H9 (cell line): ENCODE data around the gene ACAP3. TPM values are rescaled to one million over a fixed set of nuclear protein-coding genes. Genes with fewer than 3 reads are reported as not detected.

Experiments used
- DNase-seq: peaks from one replicate; pipeline ENCODE4 v3.0.0-alpha.2; 2017
- H2AFZ ChIP-seq: one replicate; pipeline ENCODE4 v1.6.1; 2013; ENCODE audit warnings: mild to moderate bottlenecking, low read length, control low read depth, moderate library complexity
- H2AK5ac ChIP-seq: 2 replicates; pipeline ENCODE4 v1.6.1; 2013; ENCODE audit warnings: low read length, control low read depth, mixed read lengths; ENCODE audit not compliant: insufficient read length
- H2BK120ac ChIP-seq: one replicate; pipeline ENCODE4 v1.6.1; 2013; ENCODE audit warnings: low read depth, mild to moderate bottlenecking, low read length, control low read depth, inconsistent platforms; ENCODE audit not compliant: poor library complexity, severe bottlenecking
- H2BK12ac ChIP-seq: 2 replicates; pipeline ENCODE4 v1.6.1; 2013; ENCODE audit warnings: low read length, control low read depth, mixed read lengths, low read depth; ENCODE audit not compliant: insufficient read length
- H2BK15ac ChIP-seq: 2 replicates; pipeline ENCODE4 v1.6.1; 2013; ENCODE audit warnings: low read depth, low read length, control low read depth
- H2BK20ac ChIP-seq: one replicate; pipeline ENCODE4 v1.6.1; 2013; ENCODE audit warnings: low read depth, mild to moderate bottlenecking, low read length, control low read depth, inconsistent platforms; ENCODE audit not compliant: poor library complexity, severe bottlenecking
- H2BK5ac ChIP-seq: 2 replicates; pipeline ENCODE4 v1.6.1; 2013; ENCODE audit warnings: low read length, control low read depth, mixed read lengths; ENCODE audit not compliant: insufficient read length
- H3K14ac ChIP-seq: 2 replicates; pipeline ENCODE4 v1.6.1; 2013; ENCODE audit warnings: low read length, control low read depth; ENCODE audit not compliant: insufficient read depth
- H3K18ac ChIP-seq: 2 replicates; pipeline ENCODE4 v1.6.1; 2013; ENCODE audit warnings: low read depth, mild to moderate bottlenecking, mixed read lengths, low read length, control low read depth; ENCODE audit not compliant: insufficient read length
- H3K23ac ChIP-seq: 2 replicates; pipeline ENCODE4 v1.6.1; 2013; ENCODE audit warnings: low read length, control low read depth, mixed read lengths, low read depth; ENCODE audit not compliant: insufficient read length
- H3K23me2 ChIP-seq: 2 replicates; pipeline ENCODE4 v1.6.1; 2013; ENCODE audit warnings: low read depth, mild to moderate bottlenecking, mixed read lengths, low read length, control low read depth; ENCODE audit not compliant: insufficient read length, poor library complexity, severe bottlenecking
- H3K27ac ChIP-seq: 2 replicates; pipeline ENCODE4 v1.5.1; 2013; ENCODE audit warnings: low read length, control low read depth, mixed read lengths, low read depth; ENCODE audit not compliant: insufficient read length
- H3K27me3 ChIP-seq: 2 replicates; pipeline ENCODE4 v1.6.1; 2013; ENCODE audit warnings: low read length, control low read depth, inconsistent platforms; ENCODE audit not compliant: insufficient read depth
- H3K4ac ChIP-seq: 2 replicates; pipeline ENCODE4 v1.6.1; 2013; ENCODE audit warnings: low read depth, mild to moderate bottlenecking, control low read depth, inconsistent platforms, low read length, moderate library complexity
- H3K4me1 ChIP-seq: 2 replicates; pipeline ENCODE4 v1.6.1; 2013; ENCODE audit warnings: low read length, control low read depth, inconsistent platforms; ENCODE audit not compliant: insufficient read depth
- H3K4me2 ChIP-seq: 2 replicates; pipeline ENCODE4 v1.6.1; 2013; ENCODE audit warnings: low read length, control low read depth, mixed read lengths; ENCODE audit not compliant: insufficient read length, insufficient read depth
- H3K56ac ChIP-seq: 2 replicates; pipeline ENCODE4 v1.6.1; 2013; ENCODE audit warnings: low read depth, mild to moderate bottlenecking, mixed read lengths, low read length, control low read depth; ENCODE audit not compliant: insufficient read length
- H3K79me1 ChIP-seq: 2 replicates; pipeline ENCODE4 v1.6.1; 2013; ENCODE audit warnings: low read depth, mild to moderate bottlenecking, moderate library complexity, low read length, control low read depth, inconsistent platforms; ENCODE audit not compliant: insufficient read depth, poor library complexity, severe bottlenecking
- H3K79me2 ChIP-seq: 2 replicates; pipeline ENCODE4 v1.6.1; 2013; ENCODE audit warnings: low read length, control low read depth, inconsistent platforms; ENCODE audit not compliant: insufficient read depth
- H3K9ac ChIP-seq: 2 replicates; pipeline ENCODE4 v1.6.1; 2013; ENCODE audit warnings: low read length, control low read depth, mixed read lengths; ENCODE audit not compliant: insufficient read length; ENCODE audit errors: extremely low read depth
- H3K9me3 ChIP-seq: one replicate; pipeline ENCODE4 v1.6.1; 2013; ENCODE audit warnings: low read depth, low read length, inconsistent platforms; ENCODE audit not compliant: control insufficient read depth
- H3T11ph ChIP-seq: one replicate; pipeline ENCODE4 v1.6.1; 2013; ENCODE audit warnings: mild to moderate bottlenecking, low read length, control low read depth, inconsistent platforms
- H4K20me1 ChIP-seq: one replicate; pipeline ENCODE4 v1.6.1; 2013; ENCODE audit not compliant: control insufficient read depth, insufficient read length, insufficient read depth
- H4K5ac ChIP-seq: 2 replicates; pipeline ENCODE4 v1.6.1; 2013; ENCODE audit warnings: low read depth, mild to moderate bottlenecking, mixed read lengths, low read length, control low read depth; ENCODE audit not compliant: insufficient read length
- H4K8ac ChIP-seq: replicated peaks from 2 replicates; pipeline ENCODE4 v1.6.1; 2013; ENCODE audit warnings: low read length, control low read depth, mixed read lengths, low read depth; ENCODE audit not compliant: insufficient read length
- H4K91ac ChIP-seq: 2 replicates; pipeline ENCODE4 v1.6.1; 2013; ENCODE audit warnings: low read depth, mild to moderate bottlenecking, moderate library complexity, mixed read lengths, low read length, control low read depth; ENCODE audit not compliant: insufficient read length
- H3K27ac Mint-ChIP-seq, 3 experiments: 2 replicates in 2 of 3; 3 replicates in 1 of 3; pipeline ENCODE4 v1.8.0; 2020 to 2021; ENCODE audit warnings: mixed read lengths in 3 of 3, mild to moderate bottlenecking in 1 of 3, moderate library complexity in 1 of 3
- H3K27me3 Mint-ChIP-seq: 2 replicates; pipeline ENCODE4 v1.8.0; 2021; ENCODE audit warnings: low read depth, mild to moderate bottlenecking, moderate library complexity, mixed read lengths
- H3K36me3 Mint-ChIP-seq, 3 experiments: 2 replicates in 2 of 3; 3 replicates in 1 of 3; pipeline ENCODE4 v1.8.0; 2020 to 2021; ENCODE audit warnings: low read depth in 3 of 3, mixed read lengths in 3 of 3; ENCODE audit not compliant: insufficient read depth in 1 of 3
- H3K4me1 Mint-ChIP-seq, 2 experiments: 2 replicates each; pipeline ENCODE4 v1.8.0; 2020; ENCODE audit warnings: mixed read lengths in 2 of 2
- H3K4me3 Mint-ChIP-seq, 2 experiments: 2 replicates in 1 of 2; 3 replicates in 1 of 2; pipeline ENCODE4 v1.8.0; 2020 to 2021; ENCODE audit warnings: mild to moderate bottlenecking in 2 of 2, mixed read lengths in 2 of 2, moderate library complexity in 1 of 2
- H3K9me3 Mint-ChIP-seq, 2 experiments: 2 replicates in 1 of 2; 3 replicates in 1 of 2; pipeline ENCODE4 v1.8.0; 2020; ENCODE audit warnings: mild to moderate bottlenecking in 2 of 2, mixed read lengths in 2 of 2, moderate library complexity in 1 of 2
- WGBS: extraction: QIAGEN DNeasy Blood & Tissue Kit; methylation state at CpG from one replicate; pipeline ENCODE4 v1.1.7; 2013; ENCODE audit warnings: missing lambda C conversion rate, low lambda C conversion rate, mixed read lengths; ENCODE audit not compliant: insufficient read length; ENCODE audit errors: extremely low coverage; 5-methylcytosine and 5-hydroxymethylcytosine counted together
- total RNA-seq: library from RNA; stranded (reverse); gene quantifications from 2 replicates; pipeline ENCODE4 v1.2.1, GENCODE V29; 2021
- TF ChIP-seq, protein P1 (sequence below): fragments of 200-600 bp; sonication (generic); conservative IDR thresholded peaks from 3 replicates; pipeline ENCODE4 v1.8.0; 2021; ENCODE audit warnings: antibody characterized with exemption, mild to moderate bottlenecking

Gene ACAP3
- total RNA-seq, 1 experiment from 2014 or later = 41.4 TPM

DNA sequence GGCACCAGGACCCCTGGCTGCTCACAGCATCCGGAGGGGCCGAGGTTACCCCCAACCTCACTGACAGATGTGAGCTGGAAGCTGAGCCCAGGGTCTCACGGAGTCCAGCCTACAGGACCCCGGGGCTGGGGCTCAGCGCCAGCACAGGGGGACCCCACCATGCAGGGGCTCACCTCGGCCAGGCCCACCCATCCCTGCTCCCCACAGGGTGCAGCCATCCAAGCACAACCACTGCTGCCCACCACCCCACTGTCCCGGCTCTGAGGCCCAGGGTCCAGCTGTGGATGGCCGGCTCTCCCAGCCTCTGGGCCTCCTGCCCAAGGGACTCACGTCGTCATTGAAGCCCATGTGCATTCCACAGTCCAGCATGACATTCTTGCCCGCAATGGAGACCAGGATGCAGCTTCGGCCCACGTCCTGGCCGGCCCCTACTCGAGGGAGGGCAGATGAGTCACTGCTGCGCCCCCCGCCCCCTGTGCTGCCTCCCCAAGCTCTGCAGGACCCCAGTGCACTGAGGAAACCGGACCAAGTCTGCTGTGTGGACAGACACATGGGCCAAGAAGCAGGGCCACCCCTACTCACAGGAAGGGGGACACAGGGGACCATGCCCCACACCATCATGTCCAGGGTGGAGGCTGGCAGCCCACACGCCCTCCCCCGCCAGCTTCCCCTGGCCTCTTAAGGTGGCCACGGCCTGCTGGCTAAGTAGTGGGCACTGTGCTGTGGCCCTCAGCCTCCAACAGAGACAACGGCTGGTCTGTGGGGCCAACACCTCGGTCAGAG lies 13.1 kb upstream of the ACAP3 start:
- no peaks in the 10 kb centered on the region for H3K9me3 ChIP-seq
- H3K79me1 ChIP-seq = peaks cover 8% of the 10 kb centered on the region
- no peak for DNase-seq
- TF ChIP-seq, protein P1, sequence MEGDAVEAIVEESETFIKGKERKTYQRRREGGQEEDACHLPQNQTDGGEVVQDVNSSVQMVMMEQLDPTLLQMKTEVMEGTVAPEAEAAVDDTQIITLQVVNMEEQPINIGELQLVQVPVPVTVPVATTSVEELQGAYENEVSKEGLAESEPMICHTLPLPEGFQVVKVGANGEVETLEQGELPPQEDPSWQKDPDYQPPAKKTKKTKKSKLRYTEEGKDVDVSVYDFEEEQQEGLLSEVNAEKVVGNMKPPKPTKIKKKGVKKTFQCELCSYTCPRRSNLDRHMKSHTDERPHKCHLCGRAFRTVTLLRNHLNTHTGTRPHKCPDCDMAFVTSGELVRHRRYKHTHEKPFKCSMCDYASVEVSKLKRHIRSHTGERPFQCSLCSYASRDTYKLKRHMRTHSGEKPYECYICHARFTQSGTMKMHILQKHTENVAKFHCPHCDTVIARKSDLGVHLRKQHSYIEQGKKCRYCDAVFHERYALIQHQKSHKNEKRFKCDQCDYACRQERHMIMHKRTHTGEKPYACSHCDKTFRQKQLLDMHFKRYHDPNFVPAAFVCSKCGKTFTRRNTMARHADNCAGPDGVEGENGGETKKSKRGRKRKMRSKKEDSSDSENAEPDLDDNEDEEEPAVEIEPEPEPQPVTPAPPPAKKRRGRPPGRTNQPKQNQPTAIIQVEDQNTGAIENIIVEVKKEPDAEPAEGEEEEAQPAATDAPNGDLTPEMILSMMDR = no peak
- Mint-ChIP-seq H3K4me1 (peaks cover 6 to 20% of the 10 kb centered on the region in 2 experiments), H3K9me3 (no peaks in the 10 kb centered on the region), H3K27ac (no peak overlapping the region), H3K27me3 (no peaks in the 10 kb centered on the region), H3K36me3 (peaks cover 13 to 47% (median 40%) of the 10 kb centered on the region in 3 experiments; a peak in 6 of 7 replicates), H3K4me3 (no peak overlapping the region; a peak in 1 of 5 replicates)
- H2AK5ac ChIP-seq = no peak overlapping the region
- no peak overlapping the region for H4K8ac ChIP-seq
- H3K9ac ChIP-seq = no peak overlapping the region
- peaks cover 5% of the 10 kb centered on the region for H4K20me1 ChIP-seq
- H3K27ac ChIP-seq = no peak overlapping the region
- no peak overlapping the region for H3T11ph ChIP-seq
- no peak overlapping the region for H2AFZ ChIP-seq
- H3K79me2 ChIP-seq = peaks cover 17% of the 10 kb centered on the region; the same call in 1 of the 2 replicates
- no peaks in the 10 kb centered on the region; the same call in 1 of the 2 replicates for H3K4me1 ChIP-seq
- no peak overlapping the region for H2BK20ac ChIP-seq
- H2BK120ac ChIP-seq = no peak overlapping the region
- no peak overlapping the region for H3K56ac ChIP-seq
- no CpG with 5 or more reads among the region's 23 CpGs for WGBS
- no peak overlapping the region for H2BK5ac ChIP-seq
- H3K18ac ChIP-seq = no peak overlapping the region
- no peak overlapping the region for H3K4me2 ChIP-seq
- no peak overlapping the region for H4K91ac ChIP-seq
- peaks cover 8% of the 10 kb centered on the region for H3K23me2 ChIP-seq
- H2BK15ac ChIP-seq = no peak overlapping the region
- H3K23ac ChIP-seq = no peak overlapping the region
- H4K5ac ChIP-seq = no peak overlapping the region
- H3K4ac ChIP-seq = no peak overlapping the region
- no peak overlapping the region for H2BK12ac ChIP-seq
- no peak overlapping the region for H3K14ac ChIP-seq
- no peaks in the 10 kb centered on the region for H3K27me3 ChIP-seq
